ENCODE measurements around the gene RALGAPA2.

Gene RALGAPA2

GRCh38 chr20:20597966-20598365 lies 114.5 kb downstream of the RALGAPA2 start:
- no peaks in the 10 kb centered on the region for H3K9me3 ChIP-seq (ENCODE audit: control insufficient read depth, low read depth, low read length)
- no peaks in the 10 kb centered on the region for H3K36me3 ChIP-seq (ENCODE audit: control insufficient read depth, low read depth, low read length)
- H3K4me1 ChIP-seq (ENCODE audit: control insufficient read depth, low read depth, low read length): peaks cover 7% of the 10 kb centered on the region
- no peaks in the 10 kb centered on the region for H3K27me3 ChIP-seq (ENCODE audit: control insufficient read depth, insufficient read depth, low read length)
- H3K9ac ChIP-seq (ENCODE audit: low read length): no peak overlapping the region
- no peak overlapping the region for H3K4me3 ChIP-seq (ENCODE audit: low read length)
- no peak overlapping the region for H3K27ac ChIP-seq (ENCODE audit: low read length)

- Histone ChIP-seq H3K4me1 (ENCODE audit: control insufficient read depth, low read depth, low read length) (peaks cover 3% of the 10 kb centered on the region), H3K4me3 (ENCODE audit: low read length) (no peak overlapping the region), H3K36me3 (ENCODE audit: control insufficient read depth, low read depth, low read length) (no peaks in the 10 kb centered on the region), H3K9ac (ENCODE audit: low read length) (no peak overlapping the region), H3K27ac (ENCODE audit: low read length) (no peak overlapping the region), H3K9me3 (ENCODE audit: control insufficient read depth, low read depth, low read length) (no peaks in the 10 kb centered on the region), H3K27me3 (ENCODE audit: control insufficient read depth, insufficient read depth, low read length) (no peaks in the 10 kb centered on the region)
Observed at GRCh38 chr20:20594171-20594530, 118.3 kb downstream of the RALGAPA2 start.

GRCh38 chr20:20593447-20594170 lies 118.8 kb downstream of the RALGAPA2 start:
- Histone ChIP-seq H3K4me1 (ENCODE audit: control insufficient read depth, low read depth, low read length) (peaks cover 3% of the 10 kb centered on the region), H3K9ac (ENCODE audit: low read length) (no peak overlapping the region), H3K9me3 (ENCODE audit: control insufficient read depth, low read depth, low read length) (no peaks in the 10 kb centered on the region), H3K27me3 (ENCODE audit: control insufficient read depth, insufficient read depth, low read length) (no peaks in the 10 kb centered on the region), H3K4me3 (ENCODE audit: low read length) (no peak overlapping the region), H3K27ac (ENCODE audit: low read length) (no peak overlapping the region), H3K36me3 (ENCODE audit: control insufficient read depth, low read depth, low read length) (peaks cover 4% of the 10 kb centered on the region)

GRCh38 chr20:20585146-20585545 lies 127.3 kb downstream of the RALGAPA2 start:
- no peak overlapping the region for H3K4me3 ChIP-seq (ENCODE audit: low read length)
- no peaks in the 10 kb centered on the region for H3K9me3 ChIP-seq (ENCODE audit: control insufficient read depth, low read depth, low read length)
- H3K4me1 ChIP-seq (ENCODE audit: control insufficient read depth, low read depth, low read length): peaks cover 6% of the 10 kb centered on the region
- no peak overlapping the region for H3K9ac ChIP-seq (ENCODE audit: low read length)
- H3K27ac ChIP-seq (ENCODE audit: low read length): no peak overlapping the region
- H3K36me3 ChIP-seq (ENCODE audit: control insufficient read depth, low read depth, low read length): peaks cover 17% of the 10 kb centered on the region
- no peaks in the 10 kb centered on the region for H3K27me3 ChIP-seq (ENCODE audit: control insufficient read depth, insufficient read depth, low read length)

GRCh38 chr20:20582734-20583133 lies 129.7 kb downstream of the RALGAPA2 start:
- Histone ChIP-seq H3K27ac (ENCODE audit: low read length) (no peak overlapping the region), H3K27me3 (ENCODE audit: control insufficient read depth, insufficient read depth, low read length) (no peaks in the 10 kb centered on the region)

GRCh38 chr20:20580139-20580538 lies 132.3 kb downstream of the RALGAPA2 start:
- Histone ChIP-seq H3K27ac (ENCODE audit: low read length) (no peak overlapping the region), H3K9ac (ENCODE audit: low read length) (no peak overlapping the region), H3K27me3 (ENCODE audit: control insufficient read depth, insufficient read depth, low read length) (no peaks in the 10 kb centered on the region), H3K4me1 (ENCODE audit: control insufficient read depth, low read depth, low read length) (peaks cover 12% of the 10 kb centered on the region), H3K9me3 (ENCODE audit: control insufficient read depth, low read depth, low read length) (no peaks in the 10 kb centered on the region), H3K4me3 (ENCODE audit: low read length) (no peak overlapping the region), H3K36me3 (ENCODE audit: control insufficient read depth, low read depth, low read length) (peaks cover 14% of the 10 kb centered on the region)

More at GRCh38 chr20:20582734-20583133, 129.7 kb downstream of the RALGAPA2 start:
- Histone ChIP-seq H3K4me3 (ENCODE audit: low read length) (no peak overlapping the region), H3K36me3 (ENCODE audit: control insufficient read depth, low read depth, low read length) (peaks cover 14% of the 10 kb centered on the region), H3K9me3 (ENCODE audit: control insufficient read depth, low read depth, low read length) (no peaks in the 10 kb centered on the region), H3K9ac (ENCODE audit: low read length) (no peak overlapping the region), H3K4me1 (ENCODE audit: control insufficient read depth, low read depth, low read length) (peaks cover 12% of the 10 kb centered on the region)

- H3K27me3 ChIP-seq (ENCODE audit: control insufficient read depth, insufficient read depth, low read length): no peaks in the 10 kb centered on the region
- H3K9ac ChIP-seq (ENCODE audit: low read length): no peak overlapping the region
- H3K27ac ChIP-seq (ENCODE audit: low read length): no peak overlapping the region
- peaks cover 12% of the 10 kb centered on the region for H3K4me1 ChIP-seq (ENCODE audit: control insufficient read depth, low read depth, low read length)
- H3K4me3 ChIP-seq (ENCODE audit: low read length): no peak overlapping the region
- no peaks in the 10 kb centered on the region for H3K9me3 ChIP-seq (ENCODE audit: control insufficient read depth, low read depth, low read length)
- H3K36me3 ChIP-seq (ENCODE audit: control insufficient read depth, low read depth, low read length): peaks cover 14% of the 10 kb centered on the region
Observed at GRCh38 chr20:20578838-20579237, 133.6 kb downstream of the RALGAPA2 start.

- Histone ChIP-seq H3K4me3 (ENCODE audit: low read length) (no peak overlapping the region), H3K9ac (ENCODE audit: low read length) (no peak overlapping the region), H3K27ac (ENCODE audit: low read length) (no peak overlapping the region), H3K4me1 (ENCODE audit: control insufficient read depth, low read depth, low read length) (peaks cover 6% of the 10 kb centered on the region), H3K27me3 (ENCODE audit: control insufficient read depth, insufficient read depth, low read length) (no peaks in the 10 kb centered on the region), H3K9me3 (ENCODE audit: control insufficient read depth, low read depth, low read length) (no peaks in the 10 kb centered on the region), H3K36me3 (ENCODE audit: control insufficient read depth, low read depth, low read length) (peaks cover 9% of the 10 kb centered on the region)
Observed at GRCh38 chr20:20573797-20574196, 138.6 kb downstream of the RALGAPA2 start.

GRCh38 chr20:20571068-20571780 lies 141.2 kb downstream of the RALGAPA2 start:
- Histone ChIP-seq H3K4me3 (ENCODE audit: low read length) (no peak overlapping the region), H3K9me3 (ENCODE audit: control insufficient read depth, low read depth, low read length) (no peaks in the 10 kb centered on the region), H3K9ac (ENCODE audit: low read length) (no peak overlapping the region), H3K27ac (ENCODE audit: low read length) (no peak overlapping the region), H3K4me1 (ENCODE audit: control insufficient read depth, low read depth, low read length) (peaks cover 6% of the 10 kb centered on the region), H3K27me3 (ENCODE audit: control insufficient read depth, insufficient read depth, low read length) (no peaks in the 10 kb centered on the region), H3K36me3 (ENCODE audit: control insufficient read depth, low read depth, low read length) (peaks cover 9% of the 10 kb centered on the region)

GRCh38 chr20:20568604-20569205 lies 143.7 kb downstream of the RALGAPA2 start:
- Histone ChIP-seq H3K4me3 (ENCODE audit: low read length) (no peak overlapping the region), H3K9me3 (ENCODE audit: control insufficient read depth, low read depth, low read length) (no peaks in the 10 kb centered on the region), H3K9ac (ENCODE audit: low read length) (no peak overlapping the region), H3K36me3 (ENCODE audit: control insufficient read depth, low read depth, low read length) (peaks cover 9% of the 10 kb centered on the region), H3K27ac (ENCODE audit: low read length) (no peak overlapping the region), H3K27me3 (ENCODE audit: control insufficient read depth, insufficient read depth, low read length) (no peaks in the 10 kb centered on the region), H3K4me1 (ENCODE audit: control insufficient read depth, low read depth, low read length) (peaks cover 6% of the 10 kb centered on the region)

GRCh38 chr20:20567712-20568111 lies 144.7 kb downstream of the RALGAPA2 start:
- H3K36me3 ChIP-seq (ENCODE audit: control insufficient read depth, low read depth, low read length): peaks cover 9% of the 10 kb centered on the region
- H3K9me3 ChIP-seq (ENCODE audit: control insufficient read depth, low read depth, low read length): no peaks in the 10 kb centered on the region
- no peak overlapping the region for H3K4me3 ChIP-seq (ENCODE audit: low read length)
- peaks cover 6% of the 10 kb centered on the region for H3K4me1 ChIP-seq (ENCODE audit: control insufficient read depth, low read depth, low read length)
- H3K9ac ChIP-seq (ENCODE audit: low read length): no peak overlapping the region
- H3K27ac ChIP-seq (ENCODE audit: low read length): no peak overlapping the region
- no peaks in the 10 kb centered on the region for H3K27me3 ChIP-seq (ENCODE audit: control insufficient read depth, insufficient read depth, low read length)

All from iPS-18a (cell line).